Right lung (tissue), 5 donors: ENCODE data around the gene HHIP. TPM values are rescaled to one million over a fixed set of nuclear protein-coding genes. Genes with fewer than 3 reads are reported as not detected.

ENCODE experiments used
- DNase-seq, 2 donors: peaks; one replicate each; pipeline ENCODE4 v3.0.0-alpha.2; 2013
- polyA plus RNA-seq, 5 donors: library from polyadenylated mRNA; unstranded; fragments of 120-200 nt; gene quantifications; one replicate each; pipeline versions ENCODE4 v1.2.1 to v1.2.3, GENCODE V29; 2013; ENCODE audit warnings: inconsistent platforms in 1 of 5, low replicate concordance in 1 of 5; ENCODE audit not compliant: insufficient read length in 5 of 5, insufficient read depth in 1 of 5

The HHIP gene
- polyA plus RNA-seq, 5 donors = 16.4 to 68.7 (median 38.7) TPM

GRCh38 chr4:144650311-144651005 lies 4.5 kb downstream of the HHIP start:
- DNase-seq = no peak

GRCh38 chr4:144653781-144654545 lies 8.0 kb downstream of the HHIP start:
- no peak for DNase-seq

- DNase-seq = no peak
Measured at GRCh38 chr4:144655491-144655890, 9.5 kb downstream of the HHIP start.

- DNase-seq = no peak
Measured at GRCh38 chr4:144656850-144657249, 10.9 kb downstream of the HHIP start.

GRCh38 chr4:144658015-144658567 lies 12.1 kb downstream of the HHIP start:
- DNase-seq = no peak

GRCh38 chr4:144658903-144659302 lies 12.9 kb downstream of the HHIP start:
- DNase-seq = no peak

- no peak for DNase-seq
Measured at GRCh38 chr4:144659447-144659846, 13.5 kb downstream of the HHIP start.

GRCh38 chr4:144663834-144664475 lies 18.0 kb downstream of the HHIP start:
- no peak for DNase-seq

- DNase-seq = no peak
Measured at GRCh38 chr4:144666539-144667175, 20.7 kb downstream of the HHIP start.

- no peak for DNase-seq
Measured at GRCh38 chr4:144667500-144667899, 21.5 kb downstream of the HHIP start.

GRCh38 chr4:144670776-144671175 lies 24.8 kb downstream of the HHIP start:
- no peak for DNase-seq

GRCh38 chr4:144674711-144675110 lies 28.8 kb downstream of the HHIP start:
- DNase-seq = no peak

- no peak for DNase-seq
Measured at GRCh38 chr4:144681806-144682205, 35.9 kb downstream of the HHIP start.

GRCh38 chr4:144683516-144683915 lies 37.6 kb downstream of the HHIP start:
- DNase-seq = no peak

- peak in 1 of 2 donors; percentile 36 for DNase-seq
Measured at GRCh38 chr4:144685911-144686310, 40.0 kb downstream of the HHIP start.

GRCh38 chr4:144686921-144687320 lies 41.0 kb downstream of the HHIP start:
- no peak for DNase-seq

GRCh38 chr4:144687466-144687865 lies 41.5 kb downstream of the HHIP start:
- DNase-seq = no peak

GRCh38 chr4:144688035-144688569 lies 42.1 kb downstream of the HHIP start:
- DNase-seq = no peak

GRCh38 chr4:144689125-144689524 lies 43.2 kb downstream of the HHIP start:
- DNase-seq = no peak

GRCh38 chr4:144695721-144696120 lies 49.8 kb downstream of the HHIP start:
- no peak for DNase-seq

GRCh38 chr4:144696376-144696775 lies 50.4 kb downstream of the HHIP start:
- no peak for DNase-seq

- DNase-seq = no peak
Measured at GRCh38 chr4:144699565-144699964, 53.6 kb downstream of the HHIP start.
